ENCODE measurements around the gene PKP4. TPM values are rescaled to one million over a fixed set of nuclear protein-coding genes. Genes with fewer than 3 reads are reported as not detected.

PKP4 gene
- total and polyA plus RNA-seq, 2 donors, result 22.5 to 24.9 TPM

DNA sequence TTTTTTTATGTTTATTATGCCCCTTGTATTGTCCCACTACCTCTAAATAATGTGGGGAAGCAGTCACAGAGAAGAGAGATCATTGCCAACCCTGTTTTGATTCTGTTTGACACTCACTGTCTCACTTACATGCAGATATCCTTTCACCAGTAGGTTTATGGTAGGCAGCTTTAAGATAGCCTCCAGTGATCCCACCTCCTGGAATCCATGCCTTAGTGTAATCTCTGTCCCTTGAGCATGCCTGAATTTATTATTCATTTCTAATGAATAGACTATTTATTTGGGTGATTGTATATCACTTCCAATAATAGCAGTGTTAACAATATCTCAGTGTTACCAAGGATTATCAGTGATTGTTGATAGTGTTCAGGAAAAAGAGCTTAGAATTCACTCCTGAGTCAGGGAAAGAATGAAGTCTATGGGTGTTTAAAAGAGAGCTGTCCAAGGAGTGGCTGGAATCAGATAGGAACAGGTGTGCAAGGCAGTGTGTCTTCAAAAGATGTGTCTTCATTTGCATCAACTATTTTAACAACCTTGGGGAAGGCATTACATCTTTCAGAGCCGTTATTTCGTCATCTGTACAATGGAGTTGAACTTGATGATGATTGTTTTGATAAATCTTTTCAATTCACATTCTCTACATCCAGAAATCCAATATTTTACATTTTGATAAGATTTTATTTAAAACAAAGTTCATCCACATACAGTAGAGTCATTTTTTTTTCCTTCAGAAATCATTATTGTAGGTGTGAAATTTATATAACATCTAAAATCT, 31.9 kb downstream of the PKP4 start:
- DNase-seq (ENCODE audit: low read depth in 6 of 9, low spot score in 9 of 9), result no peak
- 95% methylated on average over 2 of the region's 2 CpGs for WGBS
- no peaks in the 10 kb centered on the region for H3K9me3 ChIP-seq (ENCODE audit: control insufficient read depth in 2 of 2, insufficient read depth in 1 of 2, low read length in 1 of 2)

GRCh38 chr2:158489366-158490112, 32.8 kb downstream of the PKP4 start:
- H3K4me1 ChIP-seq (ENCODE audit: control insufficient read depth in 2 of 2, insufficient read depth in 2 of 2, low read length in 2 of 2), result no peaks in the 10 kb centered on the region
- no peaks in the 10 kb centered on the region for H3K9me3 ChIP-seq (ENCODE audit: control insufficient read depth in 2 of 2, insufficient read depth in 1 of 2, low read length in 1 of 2)
- H3K4me3 ChIP-seq (ENCODE audit: low read length in 2 of 2), result no peak overlapping the region
- DNase-seq (ENCODE audit: low read depth in 6 of 9, low spot score in 9 of 9), result no peak
- H3K27me3 ChIP-seq (ENCODE audit: control insufficient read depth in 2 of 2, insufficient read depth in 1 of 2, low read length in 1 of 2), result no peaks in the 10 kb centered on the region
- H3K27ac ChIP-seq (ENCODE audit: low read depth in 1 of 2, low read length in 1 of 2), result no peak overlapping the region
- no peaks in the 10 kb centered on the region for H3K36me3 ChIP-seq (ENCODE audit: control insufficient read depth in 2 of 2, insufficient read depth in 2 of 2, low read length in 1 of 2)
- WGBS, result 82% methylated on average over 6 of the region's 6 CpGs

More for the DNA sequence above, 31.9 kb downstream of the PKP4 start:
- Histone ChIP-seq H3K27ac (ENCODE audit: low read depth in 1 of 2, low read length in 1 of 2) (no peak overlapping the region), H3K4me1 (ENCODE audit: control insufficient read depth in 2 of 2, insufficient read depth in 2 of 2, low read length in 2 of 2) (no peaks in the 10 kb centered on the region), H3K4me3 (ENCODE audit: low read length in 2 of 2) (no peak overlapping the region), H3K27me3 (ENCODE audit: control insufficient read depth in 2 of 2, insufficient read depth in 1 of 2, low read length in 1 of 2) (no peaks in the 10 kb centered on the region), H3K36me3 (ENCODE audit: control insufficient read depth in 2 of 2, insufficient read depth in 2 of 2, low read length in 1 of 2) (no peaks in the 10 kb centered on the region)

GRCh38 chr2:158491072-158491471, 34.3 kb downstream of the PKP4 start:
- Histone ChIP-seq H3K27me3 (ENCODE audit: control insufficient read depth in 2 of 2, insufficient read depth in 1 of 2, low read length in 1 of 2) (no peaks in the 10 kb centered on the region), H3K4me3 (ENCODE audit: low read length in 2 of 2) (no peak overlapping the region), H3K36me3 (ENCODE audit: control insufficient read depth in 2 of 2, insufficient read depth in 2 of 2, low read length in 1 of 2) (no peaks in the 10 kb centered on the region), H3K27ac (ENCODE audit: low read depth in 1 of 2, low read length in 1 of 2) (no peak overlapping the region), H3K9me3 (ENCODE audit: control insufficient read depth in 2 of 2, insufficient read depth in 1 of 2, low read length in 1 of 2) (no peaks in the 10 kb centered on the region), H3K4me1 (ENCODE audit: control insufficient read depth in 2 of 2, insufficient read depth in 2 of 2, low read length in 2 of 2) (no peaks in the 10 kb centered on the region)
- WGBS, result 95% methylated on average over 4 of the region's 4 CpGs
- no peak for DNase-seq (ENCODE audit: low read depth in 6 of 9, low spot score in 9 of 9)

DNA sequence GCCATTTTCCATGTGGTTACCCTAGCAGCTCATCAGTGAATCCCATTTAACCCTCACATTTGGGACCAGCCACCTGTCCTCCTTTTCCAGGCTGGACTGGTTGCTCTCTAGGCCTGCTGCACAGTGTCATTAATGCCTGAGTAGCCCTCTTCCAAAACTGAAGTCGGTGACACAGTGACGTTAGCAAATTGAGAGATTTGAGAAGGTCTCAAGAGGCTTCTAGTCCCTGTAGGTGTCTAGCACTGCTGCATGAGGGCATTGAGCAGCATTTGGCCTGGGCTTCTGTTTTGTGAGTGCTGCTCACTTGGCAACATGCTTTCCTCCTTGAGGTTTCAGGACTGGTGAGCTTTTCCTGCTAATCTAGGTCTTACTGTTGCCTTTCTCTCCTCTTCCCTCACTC, 36.7 kb downstream of the PKP4 start:
- H3K27ac ChIP-seq (ENCODE audit: low read depth in 1 of 2, low read length in 1 of 2), result no peak overlapping the region
- no peak overlapping the region for H3K4me3 ChIP-seq (ENCODE audit: low read length in 2 of 2)
- H3K36me3 ChIP-seq (ENCODE audit: control insufficient read depth in 2 of 2, insufficient read depth in 2 of 2, low read length in 1 of 2), result no peaks in the 10 kb centered on the region
- H3K27me3 ChIP-seq (ENCODE audit: control insufficient read depth in 2 of 2, insufficient read depth in 1 of 2, low read length in 1 of 2), result no peaks in the 10 kb centered on the region
- H3K4me1 ChIP-seq (ENCODE audit: control insufficient read depth in 2 of 2, insufficient read depth in 2 of 2, low read length in 2 of 2), result no peaks in the 10 kb centered on the region
- H3K9me3 ChIP-seq (ENCODE audit: control insufficient read depth in 2 of 2, insufficient read depth in 1 of 2, low read length in 1 of 2), result no peaks in the 10 kb centered on the region
- 99% methylated on average over 2 of the region's 2 CpGs for WGBS
- no peak for DNase-seq (ENCODE audit: low read depth in 6 of 9, low spot score in 9 of 9)

DNA sequence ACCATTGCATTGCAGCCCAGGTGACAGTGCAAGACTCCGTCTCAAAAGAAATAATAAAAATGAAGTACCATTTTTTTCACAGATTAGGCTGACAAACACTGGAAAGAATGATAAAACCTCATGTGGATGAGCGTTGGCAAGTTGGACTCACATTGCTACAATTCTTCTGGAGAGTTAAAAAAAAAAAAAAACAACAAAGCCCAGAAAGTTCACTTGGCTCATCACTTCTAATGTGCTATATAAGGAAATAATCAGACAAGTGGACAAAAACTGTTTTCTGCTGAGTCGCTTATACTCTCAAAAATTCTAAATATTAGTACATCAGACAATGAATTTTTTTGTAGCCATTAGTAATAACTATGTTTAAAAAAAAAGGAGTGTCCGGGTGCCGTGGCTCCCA, 38.4 kb downstream of the PKP4 start:
- DNase-seq (ENCODE audit: low read depth in 6 of 9, low spot score in 9 of 9), result no peak
- H3K27ac ChIP-seq (ENCODE audit: low read depth in 1 of 2, low read length in 1 of 2), result no peak overlapping the region
- 96% methylated on average over 5 of the region's 5 CpGs for WGBS
- H3K4me3 ChIP-seq (ENCODE audit: low read length in 2 of 2), result no peak overlapping the region
- no peaks in the 10 kb centered on the region for H3K36me3 ChIP-seq (ENCODE audit: control insufficient read depth in 2 of 2, insufficient read depth in 2 of 2, low read length in 1 of 2)
- H3K9me3 ChIP-seq (ENCODE audit: control insufficient read depth in 2 of 2, insufficient read depth in 1 of 2, low read length in 1 of 2), result no peaks in the 10 kb centered on the region
- H3K4me1 ChIP-seq (ENCODE audit: control insufficient read depth in 2 of 2, insufficient read depth in 2 of 2, low read length in 2 of 2), result peaks cover 0 to 2% of the 10 kb centered on the region in 2 donors
- no peaks in the 10 kb centered on the region for H3K27me3 ChIP-seq (ENCODE audit: control insufficient read depth in 2 of 2, insufficient read depth in 1 of 2, low read length in 1 of 2)

GRCh38 chr2:158496986-158497385, 40.2 kb downstream of the PKP4 start:
- H3K4me1 ChIP-seq (ENCODE audit: control insufficient read depth in 2 of 2, insufficient read depth in 2 of 2, low read length in 2 of 2), result peaks cover 0 to 7% of the 10 kb centered on the region in 2 donors
- DNase-seq (ENCODE audit: low read depth in 6 of 9, low spot score in 9 of 9), result no peak
- H3K9me3 ChIP-seq (ENCODE audit: control insufficient read depth in 2 of 2, insufficient read depth in 1 of 2, low read length in 1 of 2), result no peaks in the 10 kb centered on the region
- no peak overlapping the region for H3K27ac ChIP-seq (ENCODE audit: low read depth in 1 of 2, low read length in 1 of 2)
- H3K4me3 ChIP-seq (ENCODE audit: low read length in 2 of 2), result no peak overlapping the region
- 96% methylated on average over 3 of the region's 3 CpGs for WGBS
- H3K36me3 ChIP-seq (ENCODE audit: control insufficient read depth in 2 of 2, insufficient read depth in 2 of 2, low read length in 1 of 2), result no peaks in the 10 kb centered on the region
- no peaks in the 10 kb centered on the region for H3K27me3 ChIP-seq (ENCODE audit: control insufficient read depth in 2 of 2, insufficient read depth in 1 of 2, low read length in 1 of 2)

DNA sequence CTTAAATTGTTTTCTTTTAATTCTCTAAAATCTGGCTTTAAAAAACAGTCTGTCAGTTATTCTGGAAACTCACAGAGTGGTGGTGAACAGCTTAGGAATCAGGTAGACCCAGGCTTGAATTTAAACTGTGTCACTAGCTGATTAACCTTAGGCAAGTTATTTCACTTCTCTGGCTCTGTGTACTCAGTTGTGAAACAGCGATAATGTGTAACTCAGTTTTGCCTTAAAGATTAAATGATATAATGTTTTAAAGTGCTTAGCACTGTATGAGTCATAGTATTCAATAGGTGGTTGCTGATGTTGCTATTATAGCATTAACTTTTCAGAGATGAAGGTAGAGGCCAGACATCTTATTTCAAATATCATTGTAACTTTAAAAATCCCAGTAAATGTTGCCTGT, 40.7 kb downstream of the PKP4 start:
- H3K9me3 ChIP-seq (ENCODE audit: control insufficient read depth in 2 of 2, insufficient read depth in 1 of 2, low read length in 1 of 2), result no peaks in the 10 kb centered on the region
- no peaks in the 10 kb centered on the region for H3K36me3 ChIP-seq (ENCODE audit: control insufficient read depth in 2 of 2, insufficient read depth in 2 of 2, low read length in 1 of 2)
- 99% methylated on average over 1 of the region's 1 CpG for WGBS
- H3K4me1 ChIP-seq (ENCODE audit: control insufficient read depth in 2 of 2, insufficient read depth in 2 of 2, low read length in 2 of 2), result peaks cover 0 to 7% of the 10 kb centered on the region in 2 donors
- no peak overlapping the region for H3K4me3 ChIP-seq (ENCODE audit: low read length in 2 of 2)
- no peaks in the 10 kb centered on the region for H3K27me3 ChIP-seq (ENCODE audit: control insufficient read depth in 2 of 2, insufficient read depth in 1 of 2, low read length in 1 of 2)
- H3K27ac ChIP-seq (ENCODE audit: low read depth in 1 of 2, low read length in 1 of 2), result no peak overlapping the region
- DNase-seq (ENCODE audit: low read depth in 6 of 9, low spot score in 9 of 9), result no peak

DNA sequence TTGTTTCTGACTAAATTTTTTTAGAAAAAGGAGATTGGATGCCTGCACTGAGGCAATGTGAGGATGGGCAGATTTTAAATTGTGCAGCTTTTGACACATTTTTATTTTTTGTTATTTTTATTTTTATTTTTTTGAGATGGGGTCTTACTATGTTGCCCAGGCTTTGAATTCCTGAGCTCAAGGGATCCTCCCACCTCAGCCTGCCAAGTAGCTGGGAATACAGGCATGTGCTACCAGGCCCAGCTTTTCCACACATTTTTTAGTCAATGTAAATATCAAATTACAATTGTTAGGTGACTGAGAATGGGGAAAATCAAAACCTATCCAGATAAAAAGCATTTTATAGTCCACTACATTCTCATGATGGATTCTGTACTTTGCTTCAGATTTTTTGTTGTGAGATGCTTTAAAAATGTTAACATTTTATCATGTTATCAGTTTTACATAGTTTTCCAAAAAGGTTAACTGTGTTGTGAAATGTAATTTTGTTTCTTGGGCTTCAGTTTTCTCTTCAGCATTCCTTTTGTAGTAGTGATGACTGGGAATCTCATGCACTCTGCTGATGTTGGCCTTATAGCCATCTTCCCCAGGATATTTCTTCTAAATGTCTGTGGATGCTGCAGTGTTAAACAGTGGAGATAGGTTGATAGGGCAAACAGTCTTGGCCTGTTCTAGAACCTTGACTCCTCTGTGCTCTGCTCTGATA, 41.4 kb downstream of the PKP4 start:
- Histone ChIP-seq H3K27ac (ENCODE audit: low read depth in 1 of 2, low read length in 1 of 2) (no peak overlapping the region), H3K27me3 (ENCODE audit: control insufficient read depth in 2 of 2, insufficient read depth in 1 of 2, low read length in 1 of 2) (no peaks in the 10 kb centered on the region), H3K36me3 (ENCODE audit: control insufficient read depth in 2 of 2, insufficient read depth in 2 of 2, low read length in 1 of 2) (no peaks in the 10 kb centered on the region), H3K4me1 (ENCODE audit: control insufficient read depth in 2 of 2, insufficient read depth in 2 of 2, low read length in 2 of 2) (peaks cover 0 to 7% of the 10 kb centered on the region in 2 donors), H3K9me3 (ENCODE audit: control insufficient read depth in 2 of 2, insufficient read depth in 1 of 2, low read length in 1 of 2) (no peaks in the 10 kb centered on the region), H3K4me3 (ENCODE audit: low read length in 2 of 2) (no peak overlapping the region)
- no peak for DNase-seq (ENCODE audit: low read depth in 6 of 9, low spot score in 9 of 9)

- Histone ChIP-seq H3K9me3 (ENCODE audit: control insufficient read depth in 2 of 2, insufficient read depth in 1 of 2, low read length in 1 of 2) (no peaks in the 10 kb centered on the region), H3K4me1 (ENCODE audit: control insufficient read depth in 2 of 2, insufficient read depth in 2 of 2, low read length in 2 of 2) (peaks cover 0 to 7% of the 10 kb centered on the region in 2 donors), H3K36me3 (ENCODE audit: control insufficient read depth in 2 of 2, insufficient read depth in 2 of 2, low read length in 1 of 2) (no peaks in the 10 kb centered on the region), H3K27me3 (ENCODE audit: control insufficient read depth in 2 of 2, insufficient read depth in 1 of 2, low read length in 1 of 2) (no peaks in the 10 kb centered on the region), H3K27ac (ENCODE audit: low read depth in 1 of 2, low read length in 1 of 2) (no peak overlapping the region), H3K4me3 (ENCODE audit: low read length in 2 of 2) (no peak overlapping the region)
- WGBS, result 98% methylated on average over 3 of the region's 3 CpGs
- no peak for DNase-seq (ENCODE audit: low read depth in 6 of 9, low spot score in 9 of 9)
Observed at GRCh38 chr2:158498749-158499136, 42.0 kb downstream of the PKP4 start.

All from thymus (tissue), 11 donors.